NCI-H1694 (cell line): ENCODE measurements around the gene CLCNKB.

Experiments used
- DNase-seq: peaks from one replicate; lab custom pipeline; 2025; lab: John Stamatoyannopoulos, UW

The CLCNKB gene

DNA sequence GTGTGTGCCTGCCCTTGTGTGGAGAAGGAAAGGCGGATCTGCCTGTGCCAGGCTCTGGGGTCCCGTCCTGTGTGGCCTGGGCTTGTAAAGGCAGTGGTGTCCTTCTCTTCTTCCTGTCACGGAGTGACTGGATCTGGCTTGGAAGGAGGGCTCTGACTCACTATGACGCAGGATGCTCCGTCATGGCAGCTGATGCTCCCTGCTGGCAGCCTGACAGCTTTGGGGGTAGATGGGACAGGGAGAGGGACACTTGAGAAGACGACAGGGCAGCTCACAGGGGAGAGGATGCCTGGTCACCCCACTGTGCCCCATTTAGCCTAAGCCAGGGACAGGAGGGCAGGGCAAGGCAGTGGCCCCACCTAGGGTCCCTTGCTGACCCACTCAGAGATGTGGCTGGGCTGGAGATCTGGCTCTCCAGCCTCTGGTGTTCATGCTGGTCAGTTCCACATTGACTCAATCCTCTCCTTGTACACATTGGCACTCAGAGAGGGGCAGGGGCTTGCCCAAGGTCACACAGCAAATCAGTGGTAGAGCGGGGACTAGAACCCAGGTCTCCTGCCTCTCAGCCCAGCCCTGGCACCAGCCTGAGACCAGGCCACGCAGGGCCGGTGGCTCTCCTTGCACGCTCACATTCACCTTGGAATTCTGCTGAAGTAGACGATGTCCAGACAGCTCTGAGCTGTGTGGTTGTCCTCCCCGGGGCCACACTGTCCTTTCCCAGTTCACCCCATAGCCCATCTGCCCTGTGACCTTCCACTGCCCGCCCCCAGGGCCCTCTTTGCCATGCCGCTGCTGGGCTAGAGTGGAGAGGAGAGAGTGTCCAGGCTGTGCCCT is 32.7 kb downstream of the CLCNKB start:
- DNase-seq: no peak

DNA sequence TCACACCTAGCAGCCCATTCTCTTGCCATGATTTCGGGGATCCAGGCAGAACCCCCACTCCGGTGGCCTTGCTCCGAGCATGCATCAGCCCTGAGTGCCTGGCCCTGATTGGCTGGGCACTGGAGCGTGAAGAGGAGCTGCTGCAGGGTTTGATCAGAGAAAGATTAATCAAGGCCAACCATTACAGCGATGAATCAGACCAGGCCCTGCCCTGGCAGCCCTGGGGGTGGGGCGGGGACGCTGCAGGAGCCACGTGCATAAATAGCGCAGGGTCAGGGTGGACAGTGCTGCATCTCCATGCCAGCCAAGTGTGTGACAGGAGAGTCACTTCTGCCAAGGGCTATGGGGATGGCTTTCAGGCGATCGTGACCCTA is 33.3 kb downstream of the CLCNKB start:
- no peak for DNase-seq

DNA sequence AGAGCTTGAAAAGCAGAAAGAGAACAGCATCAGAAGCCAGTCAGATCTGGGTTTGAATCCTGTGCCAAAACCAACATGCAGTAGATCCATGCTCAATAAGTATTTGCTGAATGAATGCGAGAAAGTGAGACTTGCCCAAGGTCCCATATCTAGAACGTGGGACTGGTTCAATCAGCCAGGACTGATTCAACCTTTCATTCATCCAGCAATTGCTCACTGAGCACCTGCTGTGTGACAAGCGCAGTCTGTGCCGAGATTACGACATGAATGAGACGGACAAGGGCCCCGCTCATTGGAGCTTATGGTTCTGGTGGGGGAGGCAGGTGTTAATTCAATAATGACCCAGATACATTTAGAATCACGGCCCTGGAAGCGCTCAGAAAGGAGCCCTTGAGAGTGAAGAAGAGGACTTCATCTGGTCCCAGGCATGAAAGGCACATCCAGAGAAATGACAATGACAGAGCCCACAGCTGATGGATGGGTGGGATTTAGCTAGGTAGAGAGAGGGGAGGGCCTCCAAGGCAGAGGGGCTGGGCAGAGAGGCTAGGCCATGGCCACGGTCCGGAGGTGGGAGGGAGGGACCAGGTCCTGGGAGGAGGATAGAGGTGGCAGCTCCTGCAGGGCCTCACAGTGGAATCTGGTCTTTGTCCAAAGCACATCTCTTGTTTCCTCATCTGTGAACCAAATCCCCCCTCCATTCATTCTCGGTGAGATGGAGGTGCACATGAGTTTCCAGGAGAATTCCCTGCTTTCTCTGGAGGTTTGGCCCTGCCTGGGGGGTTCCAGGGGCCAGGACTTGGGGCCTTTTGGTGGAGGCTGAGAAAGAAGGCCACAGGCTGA is 34.0 kb downstream of the CLCNKB start:
- DNase-seq: no peak

DNA sequence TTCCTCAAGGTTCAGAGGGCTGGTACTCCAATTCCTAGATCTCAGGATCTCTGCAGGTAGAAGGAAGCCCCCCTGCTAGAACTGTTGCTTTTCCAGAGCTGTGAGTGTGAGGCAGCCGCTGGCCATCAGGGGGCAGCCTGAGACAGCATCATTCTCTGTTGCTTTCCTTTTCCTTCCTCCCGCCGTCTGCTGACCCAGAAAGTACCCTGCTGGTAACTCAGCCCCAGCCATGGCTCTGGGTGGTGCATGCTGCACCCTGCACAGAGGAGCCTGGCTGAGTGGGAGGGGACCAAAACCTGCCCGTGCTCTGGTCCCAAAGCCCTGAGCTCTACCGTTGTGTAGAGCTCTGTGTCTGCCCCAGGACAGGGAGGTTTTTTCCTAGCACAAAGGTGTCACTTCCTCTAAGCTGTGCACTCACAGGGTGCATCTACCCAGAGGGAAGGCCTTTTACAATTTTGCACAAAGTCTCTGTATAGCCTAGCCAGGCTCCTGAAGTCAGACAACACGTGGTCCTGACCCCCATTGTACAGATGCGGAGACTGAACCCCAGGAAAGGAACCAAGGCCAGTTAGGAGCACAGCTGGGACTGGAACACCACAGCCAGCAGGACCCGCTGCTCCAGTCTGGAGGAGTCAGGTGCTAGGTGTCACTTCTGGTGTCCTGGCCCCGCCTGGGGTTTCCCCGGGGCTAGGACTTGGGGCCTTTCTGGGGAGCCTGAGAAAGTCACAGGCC is 35.5 kb downstream of the CLCNKB start:
- DNase-seq: peak; percentile 58

DNA sequence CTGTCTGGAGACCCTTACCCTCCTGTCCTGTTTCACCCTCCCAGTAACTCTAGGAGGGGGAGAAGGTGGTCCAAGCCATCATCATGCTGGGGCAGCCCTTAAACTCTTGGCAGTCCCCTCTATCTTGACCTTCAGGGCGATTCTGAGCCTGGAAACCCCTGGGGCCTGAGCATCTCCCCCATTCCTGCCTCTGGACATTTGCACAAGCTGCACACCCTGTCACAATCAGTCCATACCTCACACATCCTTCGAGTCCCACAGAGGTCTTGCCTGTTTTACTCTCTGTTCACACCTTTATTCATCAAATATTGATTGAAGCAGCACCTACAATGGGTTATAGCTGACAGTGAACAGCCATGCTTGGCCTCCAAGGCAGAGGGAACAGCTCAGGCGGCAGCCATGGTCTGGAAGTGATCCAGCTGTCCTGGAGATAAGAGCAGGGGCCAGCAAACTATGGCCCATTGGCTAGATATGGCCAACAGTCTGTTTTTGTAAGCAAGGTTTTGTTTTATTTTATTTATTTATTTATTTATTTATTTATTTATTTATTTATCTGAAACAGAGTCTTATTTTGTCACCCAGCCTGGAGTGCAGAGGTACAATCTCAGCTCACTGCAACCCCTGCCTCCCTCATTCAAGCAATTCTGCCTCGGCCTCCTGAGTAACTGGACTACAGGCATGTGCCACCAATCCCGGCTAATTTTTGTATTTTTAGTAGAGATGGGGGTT is 37.0 kb downstream of the CLCNKB start:
- no peak for DNase-seq

DNA sequence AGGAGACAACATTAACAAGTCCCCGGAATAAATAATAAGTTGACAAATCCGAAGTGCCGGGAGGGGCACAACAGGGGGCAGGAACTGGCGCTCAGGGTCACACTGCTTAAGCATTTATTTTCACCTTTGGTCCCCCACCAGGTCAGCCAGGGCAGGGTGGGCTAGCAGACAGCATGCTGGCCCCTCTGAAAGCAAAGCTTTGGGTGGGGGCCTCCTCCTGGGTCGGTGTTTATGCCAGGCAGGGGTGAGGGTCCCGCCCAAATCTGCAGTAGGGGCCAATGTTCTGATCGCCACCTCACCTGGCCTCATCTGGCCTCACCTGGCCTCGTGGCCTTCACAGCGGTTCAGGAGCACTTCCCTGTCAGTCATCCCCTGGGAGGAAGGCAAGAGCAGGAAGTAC is 38.1 kb downstream of the CLCNKB start:
- no peak for DNase-seq

DNA sequence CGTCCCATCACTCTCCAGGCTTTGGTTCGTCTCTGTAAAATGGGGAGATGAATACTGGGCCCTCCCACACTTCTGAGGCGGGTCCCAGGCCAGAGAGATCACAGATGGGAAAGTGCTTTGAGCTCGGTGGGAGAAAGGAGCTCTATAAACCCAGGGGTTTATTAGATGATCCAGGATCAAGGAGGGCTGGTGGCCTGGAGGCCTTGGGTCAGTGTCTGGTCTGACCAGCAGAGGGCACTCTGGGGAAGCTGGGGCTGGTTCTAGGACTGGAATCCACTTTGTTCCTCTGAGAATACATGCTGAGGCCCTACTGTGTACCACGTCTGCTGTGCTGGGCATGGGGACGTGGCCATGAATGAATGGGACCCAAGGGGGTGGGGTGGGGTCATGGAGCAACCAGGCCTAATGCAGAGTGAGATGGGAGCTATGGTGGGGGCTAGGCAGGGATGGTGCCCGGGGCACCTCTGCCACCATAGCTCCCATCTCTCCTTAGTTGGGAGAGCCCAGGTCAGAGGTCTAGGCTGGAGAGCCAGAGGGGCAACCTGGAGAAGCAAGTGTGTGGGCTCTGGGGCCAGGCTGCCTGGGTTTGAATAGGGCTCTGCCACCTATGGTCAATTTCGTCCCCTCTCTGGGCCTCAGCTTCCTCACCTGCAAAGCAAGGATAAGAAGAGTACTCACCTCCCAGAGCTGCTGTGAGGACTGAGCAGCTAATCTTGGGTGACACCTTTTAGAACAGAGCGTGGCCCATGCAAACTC is 38.9 kb downstream of the CLCNKB start:
- peak; percentile 38 for DNase-seq

DNA sequence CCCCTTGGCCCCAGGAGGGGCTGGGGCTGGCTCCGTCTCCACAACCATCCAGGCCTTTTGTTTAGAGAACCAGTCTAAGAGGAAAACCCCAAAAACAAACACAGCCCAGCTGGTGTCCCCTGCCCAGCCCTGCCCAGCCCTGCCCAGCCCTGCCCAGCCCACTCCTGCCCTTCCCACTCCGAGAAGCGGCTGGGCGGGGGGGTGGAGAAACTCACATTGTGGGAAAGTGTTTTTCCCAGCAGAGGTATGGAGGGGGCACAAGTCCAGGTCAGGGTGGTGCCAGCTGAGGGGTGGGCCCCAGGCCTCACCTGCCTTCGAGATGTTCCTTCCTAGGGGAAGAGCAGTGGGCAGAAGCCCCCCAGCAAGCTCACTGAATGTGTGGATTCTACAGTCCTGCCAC is 39.9 kb downstream of the CLCNKB start:
- no peak for DNase-seq

DNA sequence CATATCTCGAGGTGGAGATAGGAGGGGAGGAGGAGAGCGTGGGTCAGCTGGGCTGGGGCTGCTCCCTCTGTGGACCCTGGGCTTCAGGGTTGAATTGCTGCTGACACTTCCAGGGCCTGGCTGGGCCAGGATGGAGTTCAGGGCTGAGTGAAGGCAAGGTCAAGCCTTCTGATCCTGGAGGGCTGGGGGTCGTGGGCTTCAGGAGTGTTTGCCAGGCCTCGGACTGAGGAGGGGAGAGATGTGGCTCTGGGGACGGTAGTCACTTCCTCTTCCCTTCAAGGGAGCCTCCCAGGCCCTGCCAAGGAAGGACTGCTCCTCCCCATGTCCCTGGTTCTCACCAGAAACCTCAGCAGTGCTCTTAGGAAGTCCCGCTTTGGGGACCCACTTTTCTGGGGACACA is 41.9 kb downstream of the CLCNKB start:
- no peak for DNase-seq

DNA sequence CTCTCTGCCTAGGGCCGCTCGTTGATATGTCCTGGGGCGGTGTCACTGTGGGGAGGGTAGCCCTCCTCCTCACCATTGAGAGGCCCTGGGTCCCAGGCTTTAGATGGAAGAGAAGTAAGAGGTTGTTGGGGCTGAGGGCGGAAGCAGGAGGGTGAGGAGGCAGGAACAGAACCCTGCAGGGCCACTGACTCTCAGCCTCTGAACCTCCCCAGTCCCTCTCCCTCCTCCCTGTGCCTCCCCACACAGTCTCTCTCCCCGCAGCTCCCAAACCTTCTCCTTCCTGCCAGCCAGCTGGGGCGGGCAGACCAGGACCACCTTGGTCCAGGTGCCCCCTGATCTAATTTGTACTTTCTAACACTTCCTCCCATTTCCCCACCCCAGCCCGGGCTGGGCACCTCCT is 44.2 kb downstream of the CLCNKB start:
- no peak for DNase-seq

DNA sequence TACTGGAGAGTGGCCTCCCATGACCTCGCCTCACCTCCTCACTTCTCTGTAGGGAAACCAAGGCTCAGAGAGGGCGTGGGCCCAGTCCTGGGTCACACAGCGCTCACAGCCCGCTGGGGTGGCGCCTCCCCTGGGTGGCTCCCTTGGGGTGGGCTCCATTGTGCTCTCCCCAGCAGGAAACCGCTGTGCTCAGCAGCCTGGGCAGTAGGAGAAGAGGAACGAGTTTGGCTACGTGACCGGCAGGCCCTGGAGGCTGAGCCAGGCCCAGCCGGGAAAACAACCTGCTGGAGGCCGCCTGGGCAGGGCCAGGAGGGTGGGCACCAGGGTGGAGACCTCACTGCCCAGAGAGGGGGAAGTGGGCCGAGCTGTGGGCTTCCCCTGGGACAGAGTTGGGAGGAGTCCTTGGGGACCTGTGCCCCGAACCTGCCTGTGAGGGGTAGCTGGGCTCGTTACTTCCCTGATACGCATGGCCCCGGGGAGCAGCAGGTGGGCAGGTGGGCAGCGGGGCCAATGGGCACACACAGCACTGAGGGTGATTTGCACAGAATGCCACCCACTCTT is 44.8 kb downstream of the CLCNKB start:
- no peak for DNase-seq

DNA sequence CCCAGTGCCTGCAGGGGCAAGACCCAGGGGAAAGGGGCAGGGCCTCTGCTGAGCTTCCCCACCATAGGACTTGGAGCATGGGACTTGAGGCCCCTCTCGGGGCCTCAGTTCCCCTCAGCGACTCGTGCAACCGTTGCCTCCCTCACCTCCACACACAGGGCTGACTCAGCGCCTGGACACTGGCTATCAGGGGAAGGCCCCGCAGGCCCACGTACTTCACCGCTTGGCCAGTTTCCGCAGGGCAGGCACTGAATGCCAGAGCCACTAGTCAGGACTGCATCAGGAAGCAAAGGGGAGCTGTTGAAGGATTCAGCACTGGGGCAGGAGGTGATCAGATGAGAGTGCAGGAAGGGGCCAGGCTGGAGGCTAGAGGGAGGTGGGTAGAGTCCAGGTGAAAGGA is 45.4 kb downstream of the CLCNKB start:
- DNase-seq: no peak

DNA sequence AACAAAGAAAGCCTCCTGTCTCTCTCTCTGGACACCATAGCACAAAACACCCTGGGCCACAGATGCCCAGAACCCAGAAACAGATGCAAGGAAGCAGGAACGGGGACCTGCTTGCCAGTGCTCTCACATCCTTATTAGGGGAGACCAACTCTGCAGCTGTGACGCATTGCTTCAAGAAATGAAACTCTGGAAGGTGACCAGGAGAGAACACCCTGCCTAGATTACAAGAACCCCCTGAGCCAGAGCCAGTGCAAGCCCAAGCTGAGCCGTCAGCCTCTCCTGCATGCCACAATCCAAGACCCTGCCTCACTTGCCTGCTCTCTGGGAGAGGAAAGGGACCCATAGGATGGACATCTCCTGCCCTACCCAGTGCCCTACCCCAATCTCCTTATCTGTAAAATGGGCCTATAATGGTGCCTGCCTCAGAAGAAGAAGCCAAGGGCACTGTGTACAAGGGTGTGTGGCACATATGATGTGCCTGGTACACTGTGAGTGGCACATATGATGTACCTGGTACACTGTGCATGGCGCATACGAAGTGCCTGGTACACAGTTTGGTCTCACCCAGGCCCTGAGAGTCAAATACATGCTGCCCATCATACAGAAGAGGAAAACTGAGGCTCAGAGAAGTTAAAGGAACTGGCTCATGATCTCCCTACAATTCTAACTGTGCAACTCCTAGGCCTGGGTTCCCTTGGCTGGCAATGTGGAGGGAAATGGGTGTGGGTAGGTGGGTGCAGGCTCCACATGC is 46.7 kb downstream of the CLCNKB start:
- DNase-seq: no peak

DNA sequence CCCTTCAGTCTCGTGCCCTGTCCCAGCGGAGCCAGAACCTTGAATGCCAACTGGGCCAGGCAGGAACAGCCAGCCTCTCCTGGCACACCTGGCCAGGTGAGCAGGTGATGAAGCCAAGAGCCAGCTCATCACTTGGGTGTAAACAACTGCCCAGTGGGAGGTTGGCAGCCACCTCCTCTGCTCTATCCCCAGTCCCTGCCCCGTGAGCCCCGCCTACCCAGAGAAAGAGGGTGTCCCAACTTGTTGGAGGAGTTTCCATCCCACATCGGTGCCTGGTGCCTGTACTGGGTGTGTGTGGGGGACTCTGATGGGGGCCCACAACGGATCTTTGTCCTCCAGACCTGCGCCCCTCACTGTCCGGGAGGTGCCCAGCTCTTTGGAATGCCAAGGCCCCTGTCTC is 47.7 kb downstream of the CLCNKB start:
- no peak for DNase-seq

DNA sequence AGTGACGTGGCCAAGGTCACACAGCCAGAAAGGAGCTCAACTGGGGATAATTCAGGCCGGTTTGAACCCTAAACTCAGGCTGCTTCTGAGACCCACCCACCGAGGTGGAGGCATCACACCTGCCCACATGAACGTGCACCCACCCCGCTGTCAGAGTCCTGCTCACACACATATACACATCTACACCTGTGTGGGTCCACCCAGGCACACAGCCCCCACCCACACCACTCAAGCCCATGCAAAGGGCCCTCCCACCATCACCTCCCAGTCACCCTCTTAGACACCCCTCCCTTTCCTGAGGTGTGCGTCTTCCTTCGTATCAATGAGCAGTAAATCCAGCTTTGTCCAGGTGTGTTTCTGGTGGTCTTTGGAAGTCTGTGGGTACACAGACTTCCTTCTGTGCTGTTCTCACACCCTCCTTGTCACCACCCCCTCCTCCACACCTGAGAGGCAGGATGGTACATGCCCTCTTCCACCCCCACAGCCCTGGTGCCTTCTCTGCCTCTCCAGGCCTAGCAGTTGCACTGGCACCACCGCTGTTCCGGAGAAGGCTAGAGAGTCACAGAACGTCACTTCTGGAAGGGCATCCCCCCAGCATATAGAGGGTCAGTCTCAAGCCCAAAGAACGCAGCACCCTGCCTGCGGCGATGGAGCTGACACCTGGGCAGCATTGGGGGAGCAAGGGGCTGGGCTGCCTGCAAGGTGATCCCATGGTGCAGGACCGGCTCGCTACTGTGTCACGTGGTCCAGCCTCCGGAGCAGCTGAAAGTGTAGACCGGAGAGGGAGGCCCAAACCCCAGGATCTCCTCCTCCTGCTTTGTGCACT is 48.7 kb downstream of the CLCNKB start:
- no peak for DNase-seq

DNA sequence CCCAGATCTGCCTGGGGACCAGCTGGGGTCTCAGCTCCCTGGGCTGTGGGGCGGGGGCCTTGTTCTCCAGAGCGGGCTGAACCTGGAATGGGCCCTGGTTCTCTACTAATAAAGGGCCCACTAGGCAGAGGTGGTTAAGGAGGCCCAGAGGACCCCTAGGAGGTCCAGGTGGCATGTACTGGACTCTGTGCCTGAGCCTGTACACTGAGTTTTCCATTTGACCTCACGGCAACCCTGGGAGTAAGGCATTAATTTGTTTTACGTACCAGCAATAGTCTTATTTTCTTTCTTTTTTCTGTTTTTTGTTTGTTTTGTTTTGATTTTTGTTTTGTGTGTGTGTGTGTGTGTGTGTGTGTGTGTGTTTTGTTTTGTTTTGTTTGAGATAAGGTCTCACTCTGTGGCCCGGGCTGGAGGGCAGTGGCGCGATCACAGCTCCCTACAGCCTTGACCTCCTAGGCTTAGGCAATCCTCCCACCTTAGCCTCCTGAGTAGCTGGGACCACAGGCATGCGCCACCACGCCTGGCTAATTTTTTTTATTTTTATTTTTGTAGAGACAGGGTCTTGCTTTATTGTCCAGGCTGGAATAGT is 49.4 kb downstream of the CLCNKB start:
- DNase-seq: no peak

DNA sequence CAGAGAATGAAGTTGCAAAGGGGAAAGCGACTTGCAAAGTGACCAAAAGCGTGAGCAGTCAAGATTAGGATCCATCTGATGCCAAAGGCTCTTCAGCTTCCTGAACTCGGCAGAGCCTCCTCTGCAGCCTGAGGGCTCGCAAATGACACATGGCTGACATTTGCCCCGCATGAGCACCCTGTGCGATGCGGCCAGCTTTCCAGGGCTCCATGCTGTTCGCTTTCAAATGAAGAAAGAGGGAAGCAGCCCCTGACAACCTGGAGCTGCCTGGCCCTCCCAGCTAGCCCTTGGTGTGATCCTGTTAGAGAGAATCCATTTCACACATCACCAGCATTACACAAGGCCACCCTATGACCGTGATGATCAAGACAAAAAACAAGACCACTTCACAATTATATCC is 50.0 kb downstream of the CLCNKB start:
- no peak for DNase-seq

DNA sequence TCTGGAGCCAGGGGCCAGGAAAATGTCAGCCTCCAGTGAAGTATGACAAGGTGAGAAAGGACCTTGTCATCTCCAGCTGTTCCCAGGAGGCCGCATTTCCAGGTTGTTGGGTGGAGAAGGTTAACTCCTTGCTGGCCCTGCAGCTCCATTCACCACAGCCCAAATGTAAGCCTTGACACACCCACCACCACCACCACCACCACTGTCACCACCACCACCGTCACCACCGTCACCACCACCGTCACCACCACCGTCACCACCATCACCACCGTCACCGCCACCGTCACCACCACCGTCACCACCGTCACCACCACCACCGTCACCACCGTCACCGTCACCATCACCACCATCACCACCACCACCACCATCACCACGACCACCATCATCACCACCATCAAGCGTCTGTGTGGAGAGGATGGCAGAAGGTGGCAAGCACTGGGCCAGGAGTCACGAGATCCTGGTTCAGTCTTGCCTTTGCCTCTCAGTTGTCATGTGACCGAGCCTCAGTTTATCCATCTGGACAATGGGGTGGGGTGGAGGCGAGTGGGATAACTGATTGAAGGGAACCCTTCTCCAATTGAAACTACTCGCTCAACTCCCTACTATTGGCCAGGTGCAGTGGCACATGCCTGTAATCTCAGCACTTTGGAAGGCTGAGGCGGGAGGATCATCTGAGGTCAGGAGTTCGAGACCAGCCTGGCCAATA is 51.0 kb downstream of the CLCNKB start:
- DNase-seq: no peak
